Endothelial cell (in vitro differentiated cells): ENCODE measurements around the gene KIAA1217. TPM values are rescaled to one million over a fixed set of nuclear protein-coding genes. Genes with fewer than 3 reads are reported as not detected.

Experiments
- DNase-seq: peaks from one replicate; pipeline ENCODE4 v3.0.0; 2021; ENCODE audit warnings: low spot score
- H3K27ac Mint-ChIP-seq: one replicate; pipeline ENCODE4 v1.8.0; 2021; ENCODE audit warnings: mixed read lengths, inconsistent platforms; ENCODE audit not compliant: unreplicated experiment
- H3K27me3 Mint-ChIP-seq: one replicate; pipeline ENCODE4 v1.8.0; 2021; ENCODE audit warnings: mild to moderate bottlenecking, moderate library complexity, mixed read lengths, inconsistent platforms; ENCODE audit not compliant: unreplicated experiment
- H3K36me3 Mint-ChIP-seq: one replicate; pipeline ENCODE4 v1.8.0; 2021; ENCODE audit warnings: mild to moderate bottlenecking, low read depth, mixed read lengths, inconsistent platforms; ENCODE audit not compliant: unreplicated experiment
- H3K4me1 Mint-ChIP-seq: one replicate; pipeline ENCODE4 v1.8.0; 2021; ENCODE audit warnings: mild to moderate bottlenecking, mixed read lengths, inconsistent platforms; ENCODE audit not compliant: unreplicated experiment
- H3K4me3 Mint-ChIP-seq: one replicate; pipeline ENCODE4 v1.8.0; 2021; ENCODE audit warnings: mild to moderate bottlenecking, mixed read lengths, inconsistent platforms; ENCODE audit not compliant: unreplicated experiment
- H3K9me3 Mint-ChIP-seq: one replicate; pipeline ENCODE4 v1.8.0; 2021; ENCODE audit warnings: mixed read lengths, inconsistent platforms; ENCODE audit not compliant: unreplicated experiment
- CTCF ChIP-seq: fragments of 200-600 bp; sonication (generic); IDR thresholded peaks from one replicate; pipeline ENCODE4 v1.5.0; 2021; ENCODE audit warnings: antibody characterized with exemption; ENCODE audit not compliant: unreplicated experiment
- total RNA-seq: library from RNA; stranded (reverse); fragmentation: NEBNext Ultra II Directional; extraction: Animal tissue kit (Norgen Biotek cat#: 25700); gene quantifications from one replicate; pipeline ENCODE4 v1.2.1, GENCODE V29; 2021; ENCODE audit not compliant: unreplicated experiment

The KIAA1217 gene
- total RNA-seq, 1 donor from 2014 or later: 70.8 TPM

GRCh38 chr10:24430591-24430990 is 221.7 kb downstream of the KIAA1217 start:
- TF ChIP-seq CTCF: no peak
- H3K27ac Mint-ChIP-seq: no peak overlapping the region
- H3K9me3 Mint-ChIP-seq: no peaks in the 10 kb centered on the region
- peaks cover 6% of the 10 kb centered on the region for H3K4me1 Mint-ChIP-seq
- H3K27me3 Mint-ChIP-seq: no peaks in the 10 kb centered on the region
- no peak overlapping the region for H3K4me3 Mint-ChIP-seq
- H3K36me3 Mint-ChIP-seq: peaks cover 27% of the 10 kb centered on the region
- no peak for DNase-seq

- no peak overlapping the region for H3K27ac Mint-ChIP-seq
Measured at GRCh38 chr10:24432478-24433416, 223.8 kb downstream of the KIAA1217 start.

GRCh38 chr10:24433705-24434104 is 224.8 kb downstream of the KIAA1217 start:
- TF ChIP-seq CTCF: no peak
- DNase-seq: no peak
- no peaks in the 10 kb centered on the region for H3K27me3 Mint-ChIP-seq
- no peaks in the 10 kb centered on the region for H3K9me3 Mint-ChIP-seq
- H3K4me3 Mint-ChIP-seq: no peak overlapping the region
- H3K27ac Mint-ChIP-seq: no peak overlapping the region
- H3K36me3 Mint-ChIP-seq: peaks cover 26% of the 10 kb centered on the region
- peaks cover 9% of the 10 kb centered on the region for H3K4me1 Mint-ChIP-seq

More at GRCh38 chr10:24432478-24433416, 223.8 kb downstream of the KIAA1217 start:
- DNase-seq: no peak
- Mint-ChIP-seq H3K27me3 (no peaks in the 10 kb centered on the region), H3K4me3 (no peak overlapping the region), H3K9me3 (no peaks in the 10 kb centered on the region), H3K36me3 (peaks cover 23% of the 10 kb centered on the region), H3K4me1 (peaks cover 6% of the 10 kb centered on the region)
- no peak for TF ChIP-seq CTCF

DNA sequence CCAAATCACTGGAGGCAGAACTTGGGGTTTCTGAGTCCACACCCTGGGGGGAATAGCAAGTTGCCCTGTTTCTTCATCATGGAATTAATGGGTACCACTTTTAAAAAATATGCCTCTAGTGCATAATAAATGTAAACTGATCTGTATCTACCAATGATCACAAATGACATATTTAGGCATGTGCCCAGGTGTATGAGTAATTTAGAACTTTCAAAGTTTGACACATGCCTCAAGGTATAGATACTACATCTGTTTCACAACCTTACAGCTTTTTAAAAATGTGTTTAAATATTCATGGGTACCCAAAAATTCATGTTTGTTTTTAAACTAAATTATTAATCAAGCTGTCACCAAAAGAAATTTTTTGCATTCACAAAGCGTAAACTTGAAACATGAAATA is 226.0 kb downstream of the KIAA1217 start:
- Mint-ChIP-seq H3K9me3 (no peaks in the 10 kb centered on the region), H3K4me1 (peaks cover 11% of the 10 kb centered on the region), H3K4me3 (no peak overlapping the region), H3K36me3 (peaks cover 37% of the 10 kb centered on the region), H3K27ac (no peak overlapping the region), H3K27me3 (no peaks in the 10 kb centered on the region)
- no peak for DNase-seq
- TF ChIP-seq CTCF: no peak

DNA sequence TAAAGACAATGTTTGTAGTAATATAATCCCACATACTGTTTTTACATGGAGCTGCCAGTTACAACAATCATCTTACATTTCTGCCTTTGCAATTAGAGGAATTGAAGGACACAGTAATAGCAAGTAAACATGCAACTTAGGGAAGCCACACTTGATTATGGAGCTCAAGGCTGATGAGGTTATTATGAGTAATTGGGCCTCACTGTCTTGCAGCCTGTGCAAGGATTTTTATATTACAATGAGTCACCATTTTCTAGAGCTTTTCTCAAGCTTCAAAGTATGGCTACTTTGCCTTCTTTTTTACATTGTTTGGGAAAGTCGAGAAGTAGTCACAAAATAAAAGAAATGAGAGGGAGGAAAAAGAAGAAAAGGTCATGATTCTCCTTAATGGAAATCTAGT is 226.4 kb downstream of the KIAA1217 start:
- H3K27me3 Mint-ChIP-seq: no peaks in the 10 kb centered on the region
- peaks cover 38% of the 10 kb centered on the region for H3K36me3 Mint-ChIP-seq
- DNase-seq: no peak
- no peak overlapping the region for H3K27ac Mint-ChIP-seq
- H3K4me3 Mint-ChIP-seq: no peak overlapping the region
- H3K4me1 Mint-ChIP-seq: peaks cover 11% of the 10 kb centered on the region
- H3K9me3 Mint-ChIP-seq: no peaks in the 10 kb centered on the region
- TF ChIP-seq CTCF: no peak
